ENCODE measurements around the gene PTDSS2.

The PTDSS2 gene

DNA sequence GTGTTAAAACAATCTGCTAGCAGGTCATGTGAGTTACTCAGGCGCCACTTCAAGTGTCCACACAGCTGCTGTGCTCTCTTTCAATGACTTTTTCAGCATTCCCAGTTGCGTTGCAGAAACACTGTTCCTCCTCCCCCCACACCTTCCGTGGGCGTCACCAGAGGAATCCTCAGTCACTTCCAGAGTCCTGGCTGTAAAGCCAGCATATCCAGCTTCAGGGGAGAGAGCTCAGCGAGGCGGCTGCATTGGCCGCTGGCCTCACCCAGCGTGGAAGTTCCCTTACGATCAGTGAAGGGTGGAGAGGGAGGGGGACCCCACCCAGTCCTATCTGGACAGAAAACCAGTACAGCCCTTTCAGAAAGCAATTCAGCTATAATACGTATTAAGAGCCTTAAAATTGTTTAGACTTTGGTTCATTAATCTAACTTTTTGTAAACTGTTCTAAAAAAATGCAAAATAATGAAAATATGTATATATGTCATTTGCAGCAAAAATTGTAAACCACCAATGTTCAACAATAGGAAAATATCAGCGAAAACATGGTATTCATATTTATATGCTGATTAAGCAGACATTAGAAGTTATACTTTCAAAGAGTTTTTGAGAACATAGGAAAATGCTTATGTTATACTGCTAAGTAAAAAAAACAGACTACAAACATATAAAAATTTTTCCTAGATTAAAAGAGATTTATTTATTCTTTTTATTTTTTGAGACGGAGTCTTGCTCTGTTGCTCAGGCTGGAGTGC lies 5.5 kb upstream of the PTDSS2 start:
- TF ChIP-seq, protein P1, sequence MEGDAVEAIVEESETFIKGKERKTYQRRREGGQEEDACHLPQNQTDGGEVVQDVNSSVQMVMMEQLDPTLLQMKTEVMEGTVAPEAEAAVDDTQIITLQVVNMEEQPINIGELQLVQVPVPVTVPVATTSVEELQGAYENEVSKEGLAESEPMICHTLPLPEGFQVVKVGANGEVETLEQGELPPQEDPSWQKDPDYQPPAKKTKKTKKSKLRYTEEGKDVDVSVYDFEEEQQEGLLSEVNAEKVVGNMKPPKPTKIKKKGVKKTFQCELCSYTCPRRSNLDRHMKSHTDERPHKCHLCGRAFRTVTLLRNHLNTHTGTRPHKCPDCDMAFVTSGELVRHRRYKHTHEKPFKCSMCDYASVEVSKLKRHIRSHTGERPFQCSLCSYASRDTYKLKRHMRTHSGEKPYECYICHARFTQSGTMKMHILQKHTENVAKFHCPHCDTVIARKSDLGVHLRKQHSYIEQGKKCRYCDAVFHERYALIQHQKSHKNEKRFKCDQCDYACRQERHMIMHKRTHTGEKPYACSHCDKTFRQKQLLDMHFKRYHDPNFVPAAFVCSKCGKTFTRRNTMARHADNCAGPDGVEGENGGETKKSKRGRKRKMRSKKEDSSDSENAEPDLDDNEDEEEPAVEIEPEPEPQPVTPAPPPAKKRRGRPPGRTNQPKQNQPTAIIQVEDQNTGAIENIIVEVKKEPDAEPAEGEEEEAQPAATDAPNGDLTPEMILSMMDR (IDR thresholded peaks at IDR 0.05; ENCODE audit: borderline replicate concordance, control extremely low read depth, extremely low read depth, insufficient read depth, missing control alignments): no peak
- in situ Hi-C loops (cut with MboI; ENCODE audit: low sequenced_read_pairs, unreplicated experiment): no loop called here
- no peak for DNase-seq (ENCODE audit: low spot score)

DNA sequence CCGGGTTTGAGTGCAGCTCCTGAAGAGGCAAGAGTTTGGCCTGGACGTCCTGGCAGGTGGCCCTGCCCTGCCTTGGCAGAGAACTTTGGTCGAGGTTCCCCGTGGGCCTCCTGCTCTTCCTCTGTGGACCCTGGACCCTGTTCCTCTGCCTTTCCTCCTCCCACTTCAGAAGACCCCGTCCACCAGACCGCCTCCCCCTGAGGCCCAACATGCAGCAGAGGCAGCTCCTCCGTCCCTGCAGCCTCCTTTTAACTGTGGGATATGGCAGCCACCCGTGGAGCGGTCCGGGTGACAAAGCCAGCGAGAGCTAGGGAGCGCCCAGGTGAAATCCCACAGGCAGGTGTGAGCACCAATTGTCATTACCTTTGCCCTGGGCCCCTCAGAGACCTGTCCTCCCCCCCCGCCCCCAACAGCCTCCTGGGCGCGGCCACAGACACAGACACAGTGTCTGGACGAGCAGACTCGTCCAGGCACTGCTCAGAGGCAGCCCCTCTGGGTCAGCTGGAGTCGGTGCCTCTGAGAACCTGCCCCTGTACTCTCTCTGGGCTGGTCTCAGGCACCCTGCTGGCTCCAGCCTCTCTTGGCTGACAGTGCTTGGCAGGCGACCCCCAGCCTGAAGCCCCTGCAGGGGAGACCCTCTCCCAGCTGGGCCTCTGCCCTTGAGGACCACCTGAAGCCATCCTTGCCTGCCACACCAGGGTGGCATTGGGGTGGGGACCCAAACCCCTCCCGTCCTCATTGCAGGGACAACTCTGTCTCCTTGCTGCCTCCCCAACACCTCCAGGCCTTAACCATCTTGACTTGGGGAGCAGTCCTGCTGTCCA lies 4.1 kb upstream of the PTDSS2 start:
- TF ChIP-seq, protein P1 (IDR thresholded peaks at IDR 0.05; ENCODE audit: borderline replicate concordance, control extremely low read depth, extremely low read depth, insufficient read depth, missing control alignments): no peak
- in situ Hi-C loops (cut with MboI; ENCODE audit: low sequenced_read_pairs, unreplicated experiment): no loop called here
- DNase-seq (ENCODE audit: low spot score): no peak

DNA sequence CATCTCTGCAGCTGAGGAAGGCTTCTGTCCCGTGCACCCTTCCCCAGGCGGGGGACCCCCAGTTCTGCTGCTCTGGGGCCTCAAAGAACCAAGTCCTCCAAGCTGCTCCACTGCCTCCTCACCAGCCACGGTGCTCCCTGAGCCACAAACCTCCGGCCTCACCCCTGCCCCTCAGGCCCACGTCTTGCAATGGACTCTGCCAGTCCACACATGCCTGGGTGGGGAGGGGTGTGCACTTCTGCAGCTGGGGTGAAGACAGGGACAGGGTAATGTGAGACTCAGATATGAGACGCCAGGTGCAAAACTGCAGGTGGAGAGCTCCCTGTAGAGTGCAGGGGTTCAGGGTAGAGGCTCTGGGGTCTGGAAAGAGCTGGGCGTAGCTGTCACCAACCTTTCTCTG lies 3.2 kb upstream of the PTDSS2 start:
- TF ChIP-seq, protein P1 (IDR thresholded peaks at IDR 0.05; ENCODE audit: borderline replicate concordance, control extremely low read depth, extremely low read depth, insufficient read depth, missing control alignments): no peak
- in situ Hi-C loops (cut with MboI; ENCODE audit: low sequenced_read_pairs, unreplicated experiment): no loop called here
- no peak for DNase-seq (ENCODE audit: low spot score)

DNA sequence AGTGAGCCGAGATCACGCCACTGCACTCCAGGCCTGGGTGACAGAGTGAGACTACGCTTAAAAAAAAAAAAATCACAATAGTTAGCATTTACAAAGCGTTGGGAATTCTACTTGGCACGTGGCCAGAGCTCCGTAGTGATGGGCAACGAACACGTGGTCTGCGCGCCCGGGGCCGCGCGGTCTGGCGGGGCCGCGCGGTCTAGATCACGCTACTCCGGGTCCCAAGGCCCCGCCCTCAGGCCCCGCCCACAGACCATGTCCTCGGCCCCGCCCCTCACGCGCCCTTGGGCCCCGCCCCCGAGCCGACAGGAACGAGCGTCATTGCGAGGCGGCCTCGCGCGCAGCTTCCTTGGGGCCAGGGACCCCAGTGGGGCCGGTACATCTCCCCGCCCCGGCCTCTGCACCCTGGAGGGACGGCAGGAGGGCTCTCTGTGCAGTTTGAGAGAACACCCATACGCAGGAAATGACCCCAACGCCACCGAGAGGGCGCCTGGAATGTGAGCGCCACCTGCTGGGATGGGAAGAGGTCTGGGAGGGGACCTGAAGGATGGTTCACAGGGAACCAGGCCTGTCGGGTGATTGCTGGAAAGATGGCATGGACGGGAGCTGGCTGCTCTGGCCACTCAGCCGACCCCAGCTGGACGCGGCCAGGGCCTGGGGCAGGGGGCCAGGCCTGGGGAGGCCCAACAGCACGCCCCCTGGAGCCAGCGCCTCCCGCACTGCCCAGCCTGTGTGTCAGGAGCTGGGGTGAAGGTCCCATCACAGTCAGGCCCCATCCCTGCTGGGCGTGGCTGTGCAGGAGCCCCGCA lies 2.0 kb upstream of the PTDSS2 start:
- TF ChIP-seq, protein P1 (IDR thresholded peaks at IDR 0.05; ENCODE audit: borderline replicate concordance, control extremely low read depth, extremely low read depth, insufficient read depth, missing control alignments): peak; percentile 82
- DNase-seq (ENCODE audit: low spot score): peak; percentile 98
- in situ Hi-C loops (cut with MboI; ENCODE audit: low sequenced_read_pairs, unreplicated experiment): no loop called here

DNA sequence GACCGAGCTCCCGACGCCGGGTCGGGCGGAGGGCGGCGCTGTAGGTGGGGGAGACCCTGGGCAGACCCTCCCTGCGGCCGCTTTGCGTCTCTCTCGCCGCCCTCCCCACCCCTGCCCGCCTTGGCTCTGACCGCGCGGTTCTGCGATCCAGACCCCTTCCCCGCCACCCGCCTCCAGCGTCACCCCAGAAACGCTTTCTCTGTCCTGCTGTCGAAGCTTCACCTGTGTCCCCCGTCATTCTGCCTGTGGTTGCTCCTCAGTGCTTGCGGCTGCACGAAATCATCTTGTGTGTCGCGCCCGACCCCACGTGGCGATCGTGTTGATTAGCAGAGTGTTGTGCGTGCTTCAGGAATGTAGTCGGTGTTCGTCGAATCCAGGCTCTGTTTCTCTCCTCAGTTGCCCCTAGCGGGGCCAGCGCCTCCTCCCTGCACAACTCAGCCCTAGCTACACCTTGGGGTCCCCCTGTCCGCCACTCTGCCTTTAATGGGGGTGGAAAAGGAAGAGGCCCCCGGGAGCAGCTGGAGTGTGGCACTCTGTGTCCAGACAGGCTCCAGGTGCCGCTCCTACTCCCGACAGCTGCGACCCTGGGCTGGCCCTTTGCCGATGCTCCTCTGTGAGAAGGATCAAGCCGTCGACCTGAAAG lies 851 bp downstream of the PTDSS2 start:
- in situ Hi-C loops (cut with MboI; ENCODE audit: low sequenced_read_pairs, unreplicated experiment): no loop called here
- TF ChIP-seq, protein P1 (IDR thresholded peaks at IDR 0.05; ENCODE audit: borderline replicate concordance, control extremely low read depth, extremely low read depth, insufficient read depth, missing control alignments): no peak
- peak; percentile 75 for DNase-seq (ENCODE audit: low spot score)

DNA sequence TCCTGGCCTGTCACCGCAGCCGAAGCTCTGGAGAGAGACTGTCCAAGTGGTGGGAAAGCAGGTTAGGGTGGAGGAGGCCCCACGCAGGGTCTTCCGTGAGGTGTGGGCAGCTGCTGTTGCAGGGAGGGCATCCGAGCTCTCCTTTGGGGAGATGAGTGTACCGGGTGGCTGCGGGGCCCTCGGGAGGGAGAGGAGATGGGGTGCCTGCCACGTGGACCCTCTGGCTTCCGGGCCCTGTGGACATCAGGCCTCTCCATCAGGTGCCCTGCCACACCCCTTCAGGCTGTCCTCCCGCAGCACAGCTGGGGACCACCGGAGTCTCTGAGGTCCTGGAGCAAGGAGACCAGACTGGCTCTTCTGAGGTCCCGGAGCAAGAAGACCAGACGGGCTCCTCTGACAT lies 1.7 kb downstream of the PTDSS2 start:
- DNase-seq (ENCODE audit: low spot score): no peak
- TF ChIP-seq, protein P1 (IDR thresholded peaks at IDR 0.05; ENCODE audit: borderline replicate concordance, control extremely low read depth, extremely low read depth, insufficient read depth, missing control alignments): no peak
- in situ Hi-C loops (cut with MboI; ENCODE audit: low sequenced_read_pairs, unreplicated experiment): no loop called here
